Stimulated activated naive CD8-positive, alpha-beta T cell treated with anti-CD3 and anti-CD28 coated beads, Interleukin-15, Interleukin-2, amounts not matched to agents 100 ng/mL and 50 ng/mL, for 24 hours (primary cell): Measurements from ENCODE around the gene TUBGCP3.

Experiments
- H3K27ac Mint-ChIP-seq: one replicate; pipeline ENCODE4 v1.8.0; 2021; ENCODE audit warnings: mild to moderate bottlenecking, mixed read lengths
- H3K27me3 Mint-ChIP-seq: one replicate; pipeline ENCODE4 v1.8.0; 2021; ENCODE audit warnings: mixed read lengths
- H3K36me3 Mint-ChIP-seq: one replicate; pipeline ENCODE4 v1.8.0; 2021; ENCODE audit warnings: low read depth, mixed read lengths
- H3K4me1 Mint-ChIP-seq: one replicate; pipeline ENCODE4 v1.8.0; 2021; ENCODE audit warnings: low read depth, mixed read lengths
- H3K4me3 Mint-ChIP-seq: one replicate; pipeline ENCODE4 v1.8.0; 2021; ENCODE audit warnings: mild to moderate bottlenecking, mixed read lengths
- H3K9me3 Mint-ChIP-seq: one replicate; pipeline ENCODE4 v1.8.0; 2021; ENCODE audit warnings: mixed read lengths

TUBGCP3 gene

DNA sequence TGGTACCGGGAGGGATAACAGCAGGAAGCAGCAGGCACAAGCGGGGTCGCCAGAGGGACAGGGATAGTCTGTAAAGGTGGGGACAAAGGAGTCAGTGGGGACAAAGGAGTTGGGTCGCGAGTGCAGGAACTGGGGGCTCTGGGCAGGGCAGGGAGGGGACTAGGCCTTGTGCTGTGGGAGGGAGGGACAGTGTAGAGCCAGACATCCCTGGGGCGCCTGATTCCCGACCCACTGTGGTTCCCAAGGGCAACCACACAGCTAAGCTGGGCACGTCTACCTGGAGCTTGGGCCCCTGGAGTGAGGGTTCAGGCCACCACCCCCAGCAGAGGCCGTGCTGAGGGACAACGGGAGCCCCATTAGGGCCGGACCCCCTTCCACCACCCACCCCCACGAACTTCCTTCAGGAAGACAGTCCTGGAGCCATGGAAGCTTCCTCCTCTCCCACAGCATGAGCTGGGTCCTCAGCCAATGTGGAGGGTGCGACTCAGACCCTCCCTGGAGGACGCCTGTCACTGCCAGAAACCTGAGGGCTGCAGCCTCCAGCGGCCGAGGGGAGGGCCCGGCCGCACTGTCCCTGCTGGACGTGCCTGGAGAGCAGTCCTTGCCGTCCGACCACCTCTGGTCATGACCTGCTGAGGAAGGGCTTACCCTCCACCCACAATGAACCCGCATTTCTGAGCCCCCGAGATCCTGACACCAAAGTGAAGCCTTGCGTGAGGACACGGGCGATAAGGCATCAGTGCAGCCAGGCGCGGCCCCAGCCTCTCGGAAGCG, 133.9 kb downstream of the TUBGCP3 start:
- Mint-ChIP-seq H3K9me3 (peaks cover 5% of the 10 kb centered on the region), H3K4me1 (no peaks in the 10 kb centered on the region)

DNA sequence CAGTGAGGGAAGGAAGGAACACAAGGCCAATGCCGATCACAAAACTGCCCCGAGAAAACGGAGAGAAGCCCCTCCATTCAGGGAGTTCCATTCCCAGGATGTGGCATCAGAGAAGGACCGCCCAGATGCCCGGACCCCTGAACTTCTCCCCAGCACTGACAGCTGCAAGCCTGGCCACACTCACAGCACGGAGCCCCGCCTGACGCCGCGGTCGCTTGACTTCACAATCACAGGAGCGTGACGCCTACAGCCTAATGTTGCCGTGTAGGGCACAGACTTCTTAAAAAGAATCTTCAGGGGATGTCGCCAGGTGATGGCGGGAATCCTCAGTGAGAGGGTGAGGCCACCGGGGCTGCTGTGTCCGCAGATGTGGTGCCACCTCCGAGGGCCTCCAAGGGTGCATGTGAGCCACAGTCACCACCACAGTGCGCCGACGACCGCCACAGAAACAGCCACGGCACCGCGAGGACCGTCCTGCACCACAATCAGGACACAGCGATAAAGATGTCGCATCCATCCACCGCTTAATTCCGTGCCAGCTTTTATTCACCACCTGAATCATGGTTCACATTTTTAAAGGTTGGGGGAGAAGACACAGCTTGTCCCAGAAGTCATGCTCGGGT, 134.6 kb downstream of the TUBGCP3 start:
- Mint-ChIP-seq H3K36me3 (no peaks in the 10 kb centered on the region), H3K4me3 (no peak overlapping the region), H3K27ac (no peak overlapping the region), H3K9me3 (no peaks in the 10 kb centered on the region), H3K27me3 (no peaks in the 10 kb centered on the region), H3K4me1 (no peaks in the 10 kb centered on the region)

More for the DNA sequence above, 133.9 kb downstream of the TUBGCP3 start:
- Mint-ChIP-seq H3K27me3 (no peaks in the 10 kb centered on the region), H3K36me3 (no peaks in the 10 kb centered on the region), H3K27ac (no peak overlapping the region), H3K4me3 (no peak overlapping the region)

DNA sequence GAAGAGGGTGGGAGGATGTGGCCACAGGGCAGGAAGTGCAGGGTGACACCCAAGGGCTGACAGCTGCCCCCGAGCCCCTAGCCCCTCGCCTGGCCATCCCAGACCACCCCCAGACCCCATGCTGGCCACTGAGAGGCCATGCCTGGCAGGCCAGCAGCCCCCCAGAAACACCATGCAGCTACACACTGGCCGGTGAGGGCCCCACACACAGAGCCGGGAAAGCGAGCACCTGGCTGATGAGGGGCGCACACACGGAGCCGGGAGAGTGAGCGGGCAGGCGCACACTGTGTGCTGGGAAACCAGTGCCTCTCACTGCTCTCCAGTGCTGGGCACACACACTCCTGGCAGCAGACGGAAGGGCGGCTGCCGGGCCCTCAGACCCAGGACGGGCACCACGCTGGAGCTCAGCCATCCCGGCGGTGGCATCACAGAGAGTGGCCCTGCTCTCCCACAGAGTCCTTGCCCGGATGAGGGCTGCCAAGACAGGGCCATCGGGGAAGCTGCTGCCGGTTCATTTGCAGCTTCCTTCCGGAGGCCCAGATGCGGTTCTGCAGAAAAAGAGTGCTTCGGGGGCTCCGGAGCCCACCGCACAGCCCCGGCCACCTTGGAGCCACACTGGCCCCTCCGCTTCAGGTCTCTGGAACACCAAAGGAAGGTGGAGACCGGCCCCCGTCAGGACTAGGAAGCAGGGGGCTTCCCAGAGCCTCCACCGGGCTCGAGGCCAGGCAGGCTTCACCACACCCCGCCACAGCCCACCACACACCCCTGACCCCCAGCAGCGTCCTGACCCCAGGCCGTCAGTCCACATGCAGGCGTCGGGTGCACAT, 135.4 kb downstream of the TUBGCP3 start:
- Mint-ChIP-seq H3K4me1 (no peaks in the 10 kb centered on the region), H3K9me3 (no peaks in the 10 kb centered on the region), H3K4me3 (no peak overlapping the region), H3K27me3 (no peaks in the 10 kb centered on the region), H3K36me3 (no peaks in the 10 kb centered on the region), H3K27ac (no peak overlapping the region)

DNA sequence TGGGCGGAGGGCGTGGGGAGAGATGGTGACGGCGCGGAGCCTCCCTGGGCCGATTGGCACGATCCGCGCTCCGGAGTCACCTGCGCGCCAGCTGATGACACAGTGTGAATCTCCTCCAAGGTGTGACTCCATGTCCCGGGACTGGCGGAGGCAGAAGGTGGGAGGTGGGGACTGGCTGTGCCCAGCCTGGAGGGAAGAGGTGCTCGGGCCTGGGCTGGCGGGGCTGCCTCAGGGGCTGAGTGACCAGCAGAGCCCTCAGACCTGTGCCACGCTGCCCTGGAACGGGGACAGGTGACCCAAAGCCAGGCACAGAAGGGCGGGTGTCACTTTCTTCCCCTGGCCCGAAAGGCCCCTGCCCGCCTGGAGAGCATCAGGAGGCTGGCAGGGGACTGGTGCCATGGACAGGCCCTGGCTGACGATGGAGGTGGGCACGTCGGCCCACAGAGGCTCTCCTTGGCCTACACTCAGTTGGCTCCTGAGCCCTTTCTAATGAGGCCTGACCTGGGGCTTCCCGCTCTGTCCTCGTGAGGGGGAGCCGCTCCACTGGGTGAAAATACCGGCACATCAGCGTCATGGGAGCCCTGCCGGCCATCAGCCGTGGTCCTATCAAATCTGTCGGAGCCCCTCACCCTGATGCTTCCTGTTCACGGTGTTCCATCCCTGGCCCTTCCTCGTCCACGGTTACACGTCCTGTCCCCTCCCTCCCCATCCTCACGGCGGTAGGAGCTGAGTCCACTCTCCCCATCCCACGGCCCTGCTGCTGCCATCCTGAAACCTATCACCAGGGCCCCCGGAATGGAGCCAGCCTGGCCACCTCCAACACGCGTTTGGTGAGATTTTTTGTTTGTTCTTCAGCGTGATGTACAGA, 136.2 kb downstream of the TUBGCP3 start:
- H3K9me3 Mint-ChIP-seq: no peaks in the 10 kb centered on the region
- H3K4me1 Mint-ChIP-seq: no peaks in the 10 kb centered on the region
- no peak overlapping the region for H3K4me3 Mint-ChIP-seq
- no peak overlapping the region for H3K27ac Mint-ChIP-seq
- H3K27me3 Mint-ChIP-seq: no peaks in the 10 kb centered on the region
- no peaks in the 10 kb centered on the region for H3K36me3 Mint-ChIP-seq

DNA sequence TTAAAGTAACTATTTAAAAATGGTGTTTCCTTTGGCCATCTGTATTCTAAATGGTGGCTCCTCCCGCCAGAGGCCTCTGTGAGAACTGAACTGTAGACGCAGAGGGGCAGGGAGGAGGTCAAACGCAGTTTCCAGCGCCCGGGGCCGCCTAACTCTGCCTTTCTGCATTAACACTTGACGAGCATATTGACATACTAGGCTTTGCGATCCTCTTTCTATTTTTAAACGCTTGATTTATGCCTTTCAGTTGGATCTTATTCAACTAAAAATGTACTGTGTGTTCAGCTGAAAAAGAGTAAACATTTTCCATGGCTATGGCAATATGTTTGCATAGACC, 137.1 kb downstream of the TUBGCP3 start:
- Mint-ChIP-seq H3K27ac (no peak overlapping the region), H3K36me3 (no peaks in the 10 kb centered on the region), H3K4me1 (no peaks in the 10 kb centered on the region), H3K9me3 (no peaks in the 10 kb centered on the region), H3K27me3 (no peaks in the 10 kb centered on the region), H3K4me3 (no peak overlapping the region)

DNA sequence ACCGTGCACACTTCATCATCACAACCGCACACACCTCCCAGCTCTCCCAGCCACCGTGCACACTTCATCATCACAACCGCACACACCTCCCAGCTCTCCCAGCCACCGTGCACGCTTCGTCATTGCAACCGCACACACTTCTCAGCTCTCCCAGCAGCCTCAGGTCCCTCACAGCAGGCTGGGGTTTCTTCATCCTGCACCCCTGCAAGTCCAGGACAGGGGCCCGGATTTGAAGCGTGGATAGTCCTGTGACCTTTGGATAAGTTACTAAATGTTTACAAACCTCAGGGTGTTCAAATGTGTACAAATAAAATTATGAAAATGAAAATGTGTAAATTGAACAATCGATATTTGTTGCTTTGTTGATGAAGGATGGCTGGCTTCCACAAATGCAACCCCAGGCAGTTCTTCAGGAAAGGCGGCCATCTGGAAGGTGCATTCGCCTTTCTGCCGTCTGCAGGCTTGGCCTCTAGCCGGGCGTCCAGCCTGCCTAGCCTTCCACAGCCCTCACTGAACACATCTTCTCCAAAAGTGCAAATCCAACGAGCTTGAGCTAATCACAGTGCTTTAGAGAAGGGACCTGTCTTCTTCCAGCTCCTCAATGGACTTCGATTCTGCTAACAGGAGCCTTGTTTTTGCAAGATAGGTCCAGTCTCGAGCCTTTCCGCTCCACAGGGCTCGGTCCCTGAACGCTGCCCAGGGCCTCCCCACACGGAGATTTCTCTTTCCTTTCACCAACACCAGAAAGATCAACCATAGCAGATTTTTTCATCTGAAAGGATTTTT, 137.6 kb downstream of the TUBGCP3 start:
- Mint-ChIP-seq H3K27ac (no peak overlapping the region), H3K9me3 (no peaks in the 10 kb centered on the region), H3K4me3 (no peak overlapping the region), H3K27me3 (no peaks in the 10 kb centered on the region), H3K4me1 (no peaks in the 10 kb centered on the region), H3K36me3 (no peaks in the 10 kb centered on the region)

DNA sequence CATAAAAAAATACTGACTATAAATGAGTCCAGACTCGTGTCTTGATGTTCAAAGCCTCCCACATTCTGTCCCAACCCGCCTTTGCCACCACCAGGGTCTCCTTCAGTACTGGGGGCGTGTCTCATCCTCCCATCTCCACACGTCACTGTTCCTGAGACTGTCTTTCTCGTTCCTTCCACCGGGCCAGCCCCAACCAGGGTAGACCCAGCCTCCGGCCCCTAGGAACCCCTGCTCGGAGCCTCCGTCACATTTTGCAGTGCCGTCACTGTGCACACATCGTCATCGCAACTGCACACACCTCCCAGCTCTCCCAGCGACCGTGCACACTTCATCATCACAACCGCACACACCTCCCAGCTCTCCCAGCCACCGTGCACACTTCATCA, 138.4 kb downstream of the TUBGCP3 start:
- no peaks in the 10 kb centered on the region for H3K27me3 Mint-ChIP-seq
- H3K9me3 Mint-ChIP-seq: no peaks in the 10 kb centered on the region
- no peak overlapping the region for H3K27ac Mint-ChIP-seq

DNA sequence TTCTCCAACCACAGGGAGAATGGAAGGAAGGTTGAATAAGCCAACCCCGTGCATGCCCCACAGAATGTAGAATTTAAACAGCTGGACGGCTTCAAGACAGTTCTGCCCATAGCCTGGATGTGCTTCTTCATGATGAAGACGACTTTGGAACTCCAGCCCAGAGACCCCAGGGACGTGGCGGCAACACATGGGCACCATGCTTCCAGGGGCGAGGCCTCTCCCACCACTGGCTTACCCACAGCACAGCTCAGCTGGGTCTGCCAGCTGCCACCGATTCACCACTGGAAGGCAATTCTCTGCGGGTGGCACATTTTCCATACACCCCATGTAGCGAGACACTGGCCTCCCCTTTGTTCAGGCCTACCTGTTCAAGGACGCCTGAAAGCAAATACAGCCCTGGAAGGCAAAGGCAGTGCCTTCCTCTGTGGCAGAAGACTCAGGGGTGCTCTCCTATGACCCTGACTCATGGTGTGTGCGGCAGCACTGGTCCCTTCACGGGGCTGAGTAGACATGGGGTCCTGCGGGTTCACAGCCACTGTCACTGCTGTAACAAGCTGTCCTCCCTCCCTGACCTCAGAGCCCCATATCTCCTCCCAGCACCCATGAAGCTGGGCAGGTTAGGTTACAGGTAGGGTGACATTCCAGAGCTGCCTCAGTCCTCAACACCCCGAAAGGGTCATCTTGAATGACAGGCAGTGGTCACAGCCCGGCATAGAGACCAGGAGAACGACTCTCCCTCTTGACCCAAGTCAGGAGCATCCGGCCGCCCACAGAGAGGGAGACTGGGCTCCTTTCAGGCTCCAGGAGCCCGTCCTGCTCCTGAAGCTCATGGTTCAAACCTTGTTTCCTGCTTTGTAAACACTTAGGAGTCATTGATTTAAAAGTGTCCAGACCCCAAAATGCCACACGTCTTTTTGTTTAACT, 139.1 kb downstream of the TUBGCP3 start:
- no peaks in the 10 kb centered on the region for H3K9me3 Mint-ChIP-seq
- H3K4me3 Mint-ChIP-seq: no peak overlapping the region
- peaks cover 1% of the 10 kb centered on the region for H3K27me3 Mint-ChIP-seq
- H3K36me3 Mint-ChIP-seq: no peaks in the 10 kb centered on the region
- no peak overlapping the region for H3K27ac Mint-ChIP-seq
- no peaks in the 10 kb centered on the region for H3K4me1 Mint-ChIP-seq

More for the DNA sequence above, 138.4 kb downstream of the TUBGCP3 start:
- Mint-ChIP-seq H3K4me3 (no peak overlapping the region), H3K36me3 (no peaks in the 10 kb centered on the region), H3K4me1 (no peaks in the 10 kb centered on the region)

DNA sequence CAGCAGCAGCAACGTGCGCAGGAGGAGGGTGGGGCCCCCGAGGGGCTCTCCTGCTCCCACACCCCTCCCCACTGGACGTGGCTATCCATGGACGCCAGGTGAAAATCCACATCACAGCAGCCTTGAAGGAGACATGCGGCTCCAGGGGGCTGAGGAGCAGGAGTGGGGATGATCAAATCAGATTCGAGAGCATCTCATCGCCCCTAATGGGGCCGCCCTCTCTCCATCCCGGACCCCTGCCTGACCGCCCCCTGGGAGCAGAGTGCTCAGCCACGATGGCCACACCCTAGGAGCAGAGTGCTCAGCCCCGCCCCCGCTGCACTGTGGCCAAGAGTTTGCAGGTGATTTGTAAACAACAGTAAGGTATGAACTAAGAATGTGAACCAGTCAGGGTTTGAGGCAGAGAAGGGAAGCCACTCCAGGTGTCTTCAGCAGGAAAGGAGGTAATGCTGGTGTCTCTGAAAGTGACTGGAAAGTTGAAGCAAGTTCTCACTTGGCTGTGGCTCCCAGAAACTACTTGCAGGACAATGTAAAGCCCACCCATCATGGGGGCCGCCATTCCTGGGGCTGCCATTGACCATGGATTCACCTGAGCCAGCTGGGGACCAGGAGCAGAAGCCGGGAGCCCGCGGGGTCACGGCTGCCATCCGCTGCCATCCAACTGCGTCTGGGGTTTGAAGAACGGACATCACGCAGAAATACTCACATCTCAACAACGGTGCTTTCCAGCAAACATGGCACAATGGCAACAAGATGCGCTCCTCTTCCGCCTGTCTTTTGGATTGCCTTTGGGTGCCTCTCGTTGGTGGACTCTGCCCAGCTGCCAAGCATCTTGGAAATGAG, 140.0 kb downstream of the TUBGCP3 start:
- H3K9me3 Mint-ChIP-seq: no peaks in the 10 kb centered on the region
- H3K27ac Mint-ChIP-seq: no peak overlapping the region
- peaks cover 10% of the 10 kb centered on the region for H3K27me3 Mint-ChIP-seq
- H3K4me1 Mint-ChIP-seq: no peaks in the 10 kb centered on the region
- no peak overlapping the region for H3K4me3 Mint-ChIP-seq
- H3K36me3 Mint-ChIP-seq: no peaks in the 10 kb centered on the region

DNA sequence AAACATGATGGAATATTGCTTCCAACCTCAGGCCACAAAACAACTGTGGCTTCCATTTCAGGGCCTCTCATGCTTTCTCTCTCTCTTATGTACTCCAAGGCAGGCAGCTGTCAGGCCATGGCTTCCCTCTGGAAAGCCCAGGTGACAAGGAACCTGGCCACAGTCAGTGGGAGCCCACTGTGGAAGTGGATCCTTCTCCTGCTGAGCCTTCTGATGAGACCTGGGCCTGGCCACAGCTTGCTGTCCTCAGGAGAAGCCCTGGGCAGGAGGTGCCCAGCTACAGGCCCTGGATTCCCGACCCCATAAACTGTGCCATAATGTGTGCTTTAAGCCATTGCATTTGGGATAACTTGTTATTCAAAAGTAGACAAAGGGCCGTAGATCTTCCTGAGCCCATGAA, 140.6 kb downstream of the TUBGCP3 start:
- H3K27me3 Mint-ChIP-seq: peaks cover 12% of the 10 kb centered on the region

DNA sequence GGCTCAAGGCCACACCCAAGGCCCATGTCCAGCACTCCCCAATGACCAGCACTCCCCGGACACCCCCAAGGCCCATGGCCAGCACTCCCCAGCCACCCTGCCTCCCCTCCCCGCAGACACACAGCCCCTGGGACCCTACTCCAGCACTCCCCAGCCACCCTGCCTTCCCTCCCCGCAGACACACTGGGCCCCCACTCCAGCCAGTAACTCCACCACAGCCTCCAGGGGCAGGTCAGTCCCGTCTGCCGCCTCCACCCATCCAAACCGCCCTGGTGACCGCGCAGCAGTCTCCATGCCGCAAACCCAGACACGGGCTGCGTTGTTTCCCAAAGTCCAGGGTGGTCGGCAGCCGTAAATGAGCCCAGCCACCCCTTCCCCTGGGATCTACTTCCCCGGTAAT, 141.1 kb downstream of the TUBGCP3 start:
- no peaks in the 10 kb centered on the region for H3K4me1 Mint-ChIP-seq
- H3K36me3 Mint-ChIP-seq: no peaks in the 10 kb centered on the region
- peaks cover 12% of the 10 kb centered on the region for H3K27me3 Mint-ChIP-seq

More for the DNA sequence above, 140.6 kb downstream of the TUBGCP3 start:
- Mint-ChIP-seq H3K36me3 (no peaks in the 10 kb centered on the region), H3K9me3 (no peaks in the 10 kb centered on the region), H3K4me1 (no peaks in the 10 kb centered on the region), H3K4me3 (no peak overlapping the region), H3K27ac (no peak overlapping the region)

DNA sequence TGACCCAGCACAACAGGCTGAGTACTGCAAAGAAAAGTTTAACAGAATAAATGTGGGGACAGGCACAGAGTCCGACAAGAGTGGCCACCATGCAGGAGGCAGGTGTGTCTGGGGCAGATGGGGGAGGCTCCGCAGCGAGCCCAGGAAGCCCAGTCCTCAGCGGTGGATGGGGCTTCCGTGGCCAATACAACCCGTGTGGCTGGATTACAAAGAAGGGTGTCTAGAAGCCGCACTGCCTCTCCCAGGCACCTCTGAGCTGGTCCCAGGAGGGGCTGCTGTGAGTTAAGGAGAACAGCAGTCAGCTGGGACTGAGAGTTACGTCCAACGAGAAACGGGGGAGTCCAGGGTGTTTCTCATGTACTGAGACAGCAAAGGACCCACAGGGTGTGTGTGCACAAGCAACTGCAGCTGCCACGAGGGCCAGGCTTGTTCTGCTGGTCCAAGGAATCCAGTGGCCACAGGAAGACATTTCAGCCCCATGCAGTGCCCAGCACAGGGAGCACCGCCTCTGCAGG, 141.5 kb downstream of the TUBGCP3 start:
- Mint-ChIP-seq H3K27me3 (peaks cover 12% of the 10 kb centered on the region), H3K36me3 (no peaks in the 10 kb centered on the region), H3K27ac (no peak overlapping the region), H3K4me3 (no peak overlapping the region), H3K9me3 (no peaks in the 10 kb centered on the region), H3K4me1 (no peaks in the 10 kb centered on the region)

More for the DNA sequence above, 141.1 kb downstream of the TUBGCP3 start:
- Mint-ChIP-seq H3K9me3 (no peaks in the 10 kb centered on the region), H3K4me3 (no peak overlapping the region), H3K27ac (no peak overlapping the region)
